ENCODE data around the gene CACNA1G.

DNA sequence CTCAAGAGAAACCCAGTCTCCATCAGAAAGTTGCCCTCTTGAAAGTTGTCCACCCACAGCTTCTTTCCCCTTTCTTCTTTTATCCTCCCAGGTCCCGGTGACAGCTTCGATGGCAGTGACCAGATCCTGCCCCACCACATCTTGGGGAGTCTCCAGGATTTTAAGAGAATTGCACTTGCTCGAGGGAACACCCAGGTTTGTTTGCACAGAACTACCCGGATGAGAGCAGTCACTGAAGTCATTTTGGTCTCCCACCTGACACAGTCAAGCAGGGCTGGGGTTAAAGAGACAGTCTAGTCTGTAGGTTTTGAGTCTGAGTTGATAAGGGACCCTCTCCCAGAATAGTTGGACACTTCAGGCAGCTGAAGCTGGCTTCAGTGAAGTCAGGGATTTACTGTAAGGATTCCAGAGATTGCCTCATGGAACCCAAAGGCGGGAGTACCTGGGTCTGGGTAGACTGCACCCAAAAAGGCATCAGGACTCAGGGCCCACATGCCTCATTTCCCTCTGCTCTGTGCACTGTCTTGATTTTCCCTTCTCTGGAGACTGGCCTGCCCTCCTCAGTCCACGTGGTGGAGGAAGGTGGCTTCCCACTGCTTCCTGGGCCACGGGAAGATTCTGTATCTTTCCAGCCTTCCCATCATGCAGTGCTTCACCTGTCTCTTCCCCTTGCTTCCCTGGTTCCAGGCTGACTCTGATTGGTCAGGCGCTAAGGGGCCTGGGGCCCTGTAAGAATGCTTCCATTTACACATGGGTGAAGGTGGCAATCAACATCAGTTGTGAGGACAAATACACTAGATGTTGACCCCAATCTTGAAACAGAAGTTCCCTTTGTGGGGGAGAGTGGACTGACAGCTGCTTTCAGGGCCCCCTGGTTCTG is 42.8 kb upstream of the CACNA1G start:
- TF ChIP-seq, protein P1, sequence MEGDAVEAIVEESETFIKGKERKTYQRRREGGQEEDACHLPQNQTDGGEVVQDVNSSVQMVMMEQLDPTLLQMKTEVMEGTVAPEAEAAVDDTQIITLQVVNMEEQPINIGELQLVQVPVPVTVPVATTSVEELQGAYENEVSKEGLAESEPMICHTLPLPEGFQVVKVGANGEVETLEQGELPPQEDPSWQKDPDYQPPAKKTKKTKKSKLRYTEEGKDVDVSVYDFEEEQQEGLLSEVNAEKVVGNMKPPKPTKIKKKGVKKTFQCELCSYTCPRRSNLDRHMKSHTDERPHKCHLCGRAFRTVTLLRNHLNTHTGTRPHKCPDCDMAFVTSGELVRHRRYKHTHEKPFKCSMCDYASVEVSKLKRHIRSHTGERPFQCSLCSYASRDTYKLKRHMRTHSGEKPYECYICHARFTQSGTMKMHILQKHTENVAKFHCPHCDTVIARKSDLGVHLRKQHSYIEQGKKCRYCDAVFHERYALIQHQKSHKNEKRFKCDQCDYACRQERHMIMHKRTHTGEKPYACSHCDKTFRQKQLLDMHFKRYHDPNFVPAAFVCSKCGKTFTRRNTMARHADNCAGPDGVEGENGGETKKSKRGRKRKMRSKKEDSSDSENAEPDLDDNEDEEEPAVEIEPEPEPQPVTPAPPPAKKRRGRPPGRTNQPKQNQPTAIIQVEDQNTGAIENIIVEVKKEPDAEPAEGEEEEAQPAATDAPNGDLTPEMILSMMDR (conservative IDR thresholded peaks at IDR 0.05; ENCODE audit: low read length), result no peak
- TF ChIP-seq EZH2phosphoT487 (IDR thresholded peaks at IDR 0.05; ENCODE audit: borderline replicate concordance), result no peak

Data from Loucy (cell line).